Measurements from ENCODE around the gene SNAI3.

- no peak for TF ChIP-seq CTCF (IDR thresholded peaks at IDR 0.05)
- TF ChIP-seq POLR2A (IDR thresholded peaks at IDR 0.05) = no peak
Observed at GRCh38 chr16:88634141-88634993, 51.9 kb downstream of the SNAI3 start.

Data from Peyer's patch (tissue), 4 donors.